Thoracic aorta (tissue), 2 donors: ENCODE measurements around the gene EHD4. TPM values are rescaled to one million over a fixed set of nuclear protein-coding genes. Genes with fewer than 3 reads are reported as not detected.

Experiments used
- ATAC-seq: fragments of 150-250 bp; one replicate; pipeline ENCODE4 v1.8.0; 2017; ENCODE audit warnings: low read depth; ENCODE audit not compliant: insufficient number of reproducible peaks, low FRiP score
- DNase-seq: peaks from one replicate; pipeline ENCODE4 v3.0.0-alpha.2; 2020; ENCODE audit warnings: low spot score
- H3K27ac ChIP-seq, 2 donors: fragments of 200-600 bp; sonication (generic); 1 replicate in 1 of 2; 2 replicates in 1 of 2; pipeline ENCODE4 v1.5.1; 2016; ENCODE audit warnings: mild to moderate bottlenecking in 2 of 2, moderate library complexity in 2 of 2
- H3K27me3 ChIP-seq: fragments of 200-600 bp; sonication (generic); replicated peaks from 2 replicates; pipeline ENCODE4 v1.6.0; 2016; ENCODE audit warnings: mild to moderate bottlenecking; ENCODE audit not compliant: insufficient read depth
- H3K36me3 ChIP-seq: fragments of 200-600 bp; sonication (generic); one replicate; pipeline ENCODE4 v1.5.1; 2016
- H3K4me1 ChIP-seq, 2 donors: fragments of 200-600 bp; sonication (generic); 1 replicate in 1 of 2; 2 replicates in 1 of 2; pipeline versions ENCODE4 v1.5.1 to v1.6.0; 2016; ENCODE audit warnings: low read depth in 2 of 2, mild to moderate bottlenecking in 1 of 2; ENCODE audit not compliant: control insufficient read depth in 1 of 2
- H3K4me3 ChIP-seq: fragments of 200-600 bp; sonication (generic); 2 replicates; pipeline ENCODE4 v1.5.1; 2016; ENCODE audit warnings: mild to moderate bottlenecking
- H3K9me3 ChIP-seq: fragments of 200-600 bp; sonication (generic); 2 replicates; pipeline ENCODE4 v1.5.1; 2016
- CTCF ChIP-seq: fragments of 200-600 bp; sonication (generic); IDR thresholded peaks from one replicate; pipeline ENCODE4 v1.5.1; 2019; ENCODE audit warnings: antibody characterized with exemption
- total RNA-seq, 2 donors: library from RNA; depleted of rRNA; stranded (reverse); fragments of >200 nt; gene quantifications; one replicate each; pipeline versions ENCODE4 v1.1.0 to v1.2.3, GENCODE V29; 2016

Gene EHD4
- total RNA-seq, 2 donors from 2014 or later = 43.6 to 48.1 TPM

GRCh38 chr15:41955807-41956525, 16.4 kb downstream of the EHD4 start:
- DNase-seq (no peak), ATAC-seq (no peak)
- no peak for TF ChIP-seq CTCF
- Histone ChIP-seq H3K27ac (peak overlapping the region; percentile 18 to 48), H3K4me1 (peaks cover 38 to 72% of the 10 kb centered on the region in 2 donors), H3K36me3 (peaks cover 10% of the 10 kb centered on the region), H3K27me3 (no peaks in the 10 kb centered on the region), H3K4me3 (peak overlapping the region; percentile 25), H3K9me3 (no peaks in the 10 kb centered on the region)

GRCh38 chr15:41955100-41955499, 17.3 kb downstream of the EHD4 start:
- DNase-seq = no peak
- Histone ChIP-seq H3K4me1 (peaks cover 46 to 72% of the 10 kb centered on the region in 2 donors), H3K4me3 (no peak overlapping the region), H3K27me3 (no peaks in the 10 kb centered on the region), H3K27ac (peak overlapping the region in 1 of 2 donors; percentile 48), H3K36me3 (peaks cover 10% of the 10 kb centered on the region), H3K9me3 (no peaks in the 10 kb centered on the region)
- no peak for ATAC-seq
- TF ChIP-seq CTCF = no peak

GRCh38 chr15:41954036-41954435, 18.3 kb downstream of the EHD4 start:
- no peak overlapping the region for H3K4me3 ChIP-seq
- no peaks in the 10 kb centered on the region for H3K9me3 ChIP-seq
- no peak overlapping the region for H3K27ac ChIP-seq
- peaks cover 10% of the 10 kb centered on the region for H3K36me3 ChIP-seq
- no peaks in the 10 kb centered on the region for H3K27me3 ChIP-seq
- DNase-seq = no peak
- peaks cover 51 to 75% of the 10 kb centered on the region in 2 donors for H3K4me1 ChIP-seq
- TF ChIP-seq CTCF = no peak
- ATAC-seq = no peak

GRCh38 chr15:41952013-41952563, 20.3 kb downstream of the EHD4 start:
- DNase-seq (no peak), ATAC-seq (no peak)
- H3K4me3 ChIP-seq = no peak overlapping the region
- H3K27me3 ChIP-seq = no peaks in the 10 kb centered on the region
- peaks cover 53 to 75% of the 10 kb centered on the region in 2 donors for H3K4me1 ChIP-seq
- peak overlapping the region in 1 of 2 donors; percentile 83 for H3K27ac ChIP-seq
- H3K36me3 ChIP-seq = peaks cover 10% of the 10 kb centered on the region
- no peaks in the 10 kb centered on the region for H3K9me3 ChIP-seq
- no peak for TF ChIP-seq CTCF

- DNase-seq (no peak), ATAC-seq (no peak)
- no peak overlapping the region for H3K4me3 ChIP-seq
- H3K36me3 ChIP-seq = peaks cover 10% of the 10 kb centered on the region
- no peak for TF ChIP-seq CTCF
- no peaks in the 10 kb centered on the region for H3K9me3 ChIP-seq
- H3K27ac ChIP-seq = peak overlapping the region in 1 of 2 donors; percentile 83
- no peaks in the 10 kb centered on the region for H3K27me3 ChIP-seq
- H3K4me1 ChIP-seq = peaks cover 51 to 75% of the 10 kb centered on the region in 2 donors
These were observed 20.8 kb downstream of the EHD4 start for GRCh38 chr15:41951571-41951970.
